ENCODE data around the gene SLC1A4.
A peak's percentile ranks its signal among the peaks of the same experiment; 100 is the strongest.

Gene SLC1A4

DNA sequence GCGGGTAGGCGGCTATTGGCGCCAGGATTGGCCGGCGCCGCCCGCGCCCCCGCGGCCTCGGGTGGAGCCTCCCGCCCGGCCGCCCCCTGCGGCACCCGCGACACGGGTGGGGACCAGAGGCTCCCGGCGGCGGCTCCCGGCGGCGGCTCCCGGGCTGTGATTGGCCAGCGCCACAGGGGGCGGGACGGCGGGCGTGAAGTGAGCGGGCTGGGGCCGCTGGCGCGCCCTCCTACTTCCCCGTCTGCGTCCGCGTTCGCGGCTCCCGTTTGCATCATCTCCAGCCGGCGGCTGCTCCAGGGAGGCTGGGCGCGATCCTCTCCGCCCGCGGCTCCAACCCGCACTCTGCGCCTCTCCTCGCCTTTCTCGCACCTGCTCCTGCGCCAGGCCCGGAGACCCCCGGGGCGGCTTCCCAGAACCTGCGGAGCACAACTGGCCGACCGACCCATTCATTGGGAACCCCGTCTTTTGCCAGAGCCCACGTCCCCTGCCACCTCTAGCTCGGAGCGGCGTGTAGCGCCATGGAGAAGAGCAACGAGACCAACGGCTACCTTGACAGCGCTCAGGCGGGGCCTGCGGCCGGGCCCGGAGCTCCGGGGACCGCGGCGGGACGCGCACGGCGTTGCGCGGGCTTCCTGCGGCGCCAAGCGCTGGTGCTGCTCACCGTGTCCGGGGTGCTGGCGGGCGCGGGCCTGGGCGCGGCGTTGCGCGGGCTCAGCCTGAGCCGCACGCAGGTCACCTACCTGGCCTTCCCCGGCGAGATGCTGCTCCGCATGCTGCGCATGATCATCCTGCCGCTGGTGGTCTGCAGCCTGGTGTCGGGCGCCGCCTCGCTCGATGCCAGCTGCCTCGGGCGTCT lies at the start of gene SLC1A4:
Gene SLC1A4 (plus strand): TSS at position 274 of the 856 bp plus-strand sequence. CDS start 245 bp downstream, at position 519.
- H3K36me3 ChIP-seq: peaks cover 7% of the 10 kb centered on the region
- H3K4me3 ChIP-seq (ENCODE audit: low read depth, low read length): peak within 1 kb of the TSS; percentile 88
- peak; percentile 96 for DNase-seq
- H3K27me3 ChIP-seq (ENCODE audit: insufficient read depth, low read depth, severe bottlenecking): no peaks in the 10 kb centered on the region
- peak within 1 kb of the TSS; percentile 97 for H3K27ac ChIP-seq
- no peaks in the 10 kb centered on the region for H3K9me3 ChIP-seq (ENCODE audit: severe bottlenecking)
- TF ChIP-seq, protein P1, sequence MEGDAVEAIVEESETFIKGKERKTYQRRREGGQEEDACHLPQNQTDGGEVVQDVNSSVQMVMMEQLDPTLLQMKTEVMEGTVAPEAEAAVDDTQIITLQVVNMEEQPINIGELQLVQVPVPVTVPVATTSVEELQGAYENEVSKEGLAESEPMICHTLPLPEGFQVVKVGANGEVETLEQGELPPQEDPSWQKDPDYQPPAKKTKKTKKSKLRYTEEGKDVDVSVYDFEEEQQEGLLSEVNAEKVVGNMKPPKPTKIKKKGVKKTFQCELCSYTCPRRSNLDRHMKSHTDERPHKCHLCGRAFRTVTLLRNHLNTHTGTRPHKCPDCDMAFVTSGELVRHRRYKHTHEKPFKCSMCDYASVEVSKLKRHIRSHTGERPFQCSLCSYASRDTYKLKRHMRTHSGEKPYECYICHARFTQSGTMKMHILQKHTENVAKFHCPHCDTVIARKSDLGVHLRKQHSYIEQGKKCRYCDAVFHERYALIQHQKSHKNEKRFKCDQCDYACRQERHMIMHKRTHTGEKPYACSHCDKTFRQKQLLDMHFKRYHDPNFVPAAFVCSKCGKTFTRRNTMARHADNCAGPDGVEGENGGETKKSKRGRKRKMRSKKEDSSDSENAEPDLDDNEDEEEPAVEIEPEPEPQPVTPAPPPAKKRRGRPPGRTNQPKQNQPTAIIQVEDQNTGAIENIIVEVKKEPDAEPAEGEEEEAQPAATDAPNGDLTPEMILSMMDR (IDR thresholded peaks at IDR 0.05; ENCODE audit: low read depth, low read length): no peak

DNA sequence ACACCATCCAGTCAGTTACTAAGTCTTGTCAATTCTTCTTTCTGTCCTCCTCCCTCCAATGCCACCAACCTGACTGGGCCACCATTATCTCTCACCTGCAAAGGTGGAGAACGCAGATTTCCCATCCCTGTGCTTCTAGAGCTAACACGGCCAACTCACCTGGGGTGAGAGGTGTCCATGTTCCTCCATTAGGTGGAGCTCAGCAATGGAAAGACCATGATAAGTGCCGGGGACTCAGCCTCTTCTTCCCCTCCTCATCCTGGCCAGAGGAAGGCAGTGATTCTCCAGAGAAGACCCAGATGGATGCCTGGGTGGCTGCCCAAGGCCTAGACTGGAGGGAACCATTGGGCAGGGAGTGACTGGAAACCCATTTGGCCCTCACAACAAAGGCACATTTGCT lies 48.1 kb upstream of the SLC1A4 start:
- Histone ChIP-seq H3K27ac (no peak overlapping the region), H3K27me3 (ENCODE audit: insufficient read depth, low read depth, severe bottlenecking) (no peaks in the 10 kb centered on the region), H3K4me3 (ENCODE audit: low read depth, low read length) (no peak overlapping the region), H3K36me3 (no peaks in the 10 kb centered on the region), H3K9me3 (ENCODE audit: severe bottlenecking) (no peaks in the 10 kb centered on the region)
- TF ChIP-seq, protein P1 (IDR thresholded peaks at IDR 0.05; ENCODE audit: low read depth, low read length): no peak
- no peak for DNase-seq

DNA sequence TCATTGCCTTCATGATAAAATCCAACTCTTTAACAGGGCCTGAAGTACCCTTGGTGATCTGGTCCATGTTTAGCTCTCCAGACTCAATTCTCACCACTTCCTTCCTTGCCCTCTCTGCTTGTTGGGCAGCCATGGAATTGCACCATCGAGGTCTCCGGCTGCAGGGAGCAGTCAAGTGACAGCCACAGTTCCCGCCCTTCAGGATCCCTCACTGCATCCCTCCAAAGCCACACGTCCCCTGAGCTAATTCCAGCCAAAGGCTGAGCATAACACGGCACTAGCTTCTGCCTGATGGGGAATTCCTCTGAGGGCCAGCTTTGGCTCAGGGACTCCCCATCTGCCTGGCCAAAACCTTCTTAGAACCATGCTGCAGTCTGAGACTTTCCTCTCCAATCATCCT lies 47.4 kb upstream of the SLC1A4 start:
- Histone ChIP-seq H3K36me3 (no peaks in the 10 kb centered on the region), H3K4me3 (ENCODE audit: low read depth, low read length) (no peak overlapping the region), H3K9me3 (ENCODE audit: severe bottlenecking) (no peaks in the 10 kb centered on the region), H3K27ac (no peak overlapping the region), H3K27me3 (ENCODE audit: insufficient read depth, low read depth, severe bottlenecking) (no peaks in the 10 kb centered on the region)
- no peak for DNase-seq
- TF ChIP-seq, protein P1 (IDR thresholded peaks at IDR 0.05; ENCODE audit: low read depth, low read length): no peak

DNA sequence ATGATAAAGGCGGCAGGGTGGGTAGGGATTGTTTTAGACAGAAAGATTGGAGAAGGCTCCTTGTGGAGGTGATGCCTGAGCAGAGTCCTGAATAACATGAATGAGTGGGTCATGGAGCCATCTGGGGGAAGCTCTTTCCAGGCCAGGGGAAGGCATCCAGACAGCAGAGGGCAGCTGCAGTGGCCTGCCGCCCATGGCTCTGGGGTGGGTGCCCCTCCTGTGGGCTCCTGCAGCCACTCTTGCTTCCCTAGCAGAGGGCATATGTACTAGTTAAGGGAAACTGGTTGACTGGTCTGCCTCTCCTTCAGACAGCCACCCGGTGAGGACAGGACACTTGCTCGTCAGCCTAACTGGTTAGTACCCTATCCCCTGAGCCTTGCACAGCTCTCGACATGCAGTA lies 46.5 kb upstream of the SLC1A4 start:
- Histone ChIP-seq H3K27ac (no peak overlapping the region), H3K27me3 (ENCODE audit: insufficient read depth, low read depth, severe bottlenecking) (no peaks in the 10 kb centered on the region), H3K36me3 (no peaks in the 10 kb centered on the region), H3K9me3 (ENCODE audit: severe bottlenecking) (no peaks in the 10 kb centered on the region), H3K4me3 (ENCODE audit: low read depth, low read length) (no peak overlapping the region)
- TF ChIP-seq, protein P1 (IDR thresholded peaks at IDR 0.05; ENCODE audit: low read depth, low read length): no peak
- DNase-seq: no peak

DNA sequence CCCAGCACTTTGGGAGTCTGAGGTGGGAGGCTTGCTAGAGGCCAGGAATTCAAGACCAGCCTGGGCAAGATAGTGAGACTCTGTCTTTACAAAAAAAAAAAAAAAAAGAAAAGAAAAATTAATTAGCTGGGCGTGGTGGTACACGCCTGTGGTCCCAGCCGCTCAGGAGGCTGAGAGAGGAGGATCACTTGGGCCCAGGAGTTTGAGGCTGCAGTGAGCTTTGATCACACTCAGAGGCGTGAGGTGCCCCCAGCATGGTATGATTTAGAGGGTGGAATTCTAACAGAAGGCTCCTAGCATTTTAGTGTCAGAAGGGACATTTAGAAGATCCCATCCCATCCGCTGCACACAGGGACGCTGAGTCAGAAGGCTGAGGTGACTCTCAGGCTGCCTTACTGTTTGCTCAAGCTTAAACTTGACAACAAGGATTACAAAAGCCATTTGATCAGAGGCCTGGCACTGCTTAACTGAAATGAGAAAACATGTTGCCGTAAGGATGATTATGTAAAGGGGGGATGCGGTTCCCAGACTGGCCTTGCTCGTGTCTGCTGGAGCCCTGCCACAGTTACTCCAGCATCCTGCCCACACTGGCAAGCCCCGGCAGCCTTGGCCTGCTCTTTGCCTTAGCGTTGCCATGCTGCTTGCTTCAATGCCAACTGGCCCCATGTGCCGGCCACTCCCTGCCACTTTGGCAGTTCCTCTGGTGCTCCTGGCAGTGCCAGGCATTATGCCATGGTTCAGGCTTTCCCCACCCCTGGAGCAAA lies 45.6 kb upstream of the SLC1A4 start:
- Histone ChIP-seq H3K9me3 (ENCODE audit: severe bottlenecking) (no peaks in the 10 kb centered on the region), H3K27ac (no peak overlapping the region)

More for the DNA sequence above, 45.6 kb upstream of the SLC1A4 start:
- no peaks in the 10 kb centered on the region for H3K36me3 ChIP-seq
- TF ChIP-seq, protein P1 (IDR thresholded peaks at IDR 0.05; ENCODE audit: low read depth, low read length): no peak
- no peak for DNase-seq
- no peaks in the 10 kb centered on the region for H3K27me3 ChIP-seq (ENCODE audit: insufficient read depth, low read depth, severe bottlenecking)
- H3K4me3 ChIP-seq (ENCODE audit: low read depth, low read length): no peak overlapping the region

All from WERI-Rb-1 (cell line).